LHCN-M2 (cell line): ENCODE results near the gene FZD8. TPM values are rescaled to one million over a fixed set of nuclear protein-coding genes. Genes with fewer than 3 reads are reported as not detected.

Experiments used
- DNase-seq: peaks from one replicate; pipeline ENCODE4 v3.0.0-alpha.2; 2012; ENCODE audit warnings: low read depth
- total RNA-seq: library from RNA; depleted of rRNA; stranded (reverse); fragments of >200 nt; gene quantifications from 2 replicates; pipeline ENCODE4 v1.2.3, GENCODE V29; 2014

FZD8 gene
- total RNA-seq, 1 experiment from 2014 or later: 4.2 TPM

DNA sequence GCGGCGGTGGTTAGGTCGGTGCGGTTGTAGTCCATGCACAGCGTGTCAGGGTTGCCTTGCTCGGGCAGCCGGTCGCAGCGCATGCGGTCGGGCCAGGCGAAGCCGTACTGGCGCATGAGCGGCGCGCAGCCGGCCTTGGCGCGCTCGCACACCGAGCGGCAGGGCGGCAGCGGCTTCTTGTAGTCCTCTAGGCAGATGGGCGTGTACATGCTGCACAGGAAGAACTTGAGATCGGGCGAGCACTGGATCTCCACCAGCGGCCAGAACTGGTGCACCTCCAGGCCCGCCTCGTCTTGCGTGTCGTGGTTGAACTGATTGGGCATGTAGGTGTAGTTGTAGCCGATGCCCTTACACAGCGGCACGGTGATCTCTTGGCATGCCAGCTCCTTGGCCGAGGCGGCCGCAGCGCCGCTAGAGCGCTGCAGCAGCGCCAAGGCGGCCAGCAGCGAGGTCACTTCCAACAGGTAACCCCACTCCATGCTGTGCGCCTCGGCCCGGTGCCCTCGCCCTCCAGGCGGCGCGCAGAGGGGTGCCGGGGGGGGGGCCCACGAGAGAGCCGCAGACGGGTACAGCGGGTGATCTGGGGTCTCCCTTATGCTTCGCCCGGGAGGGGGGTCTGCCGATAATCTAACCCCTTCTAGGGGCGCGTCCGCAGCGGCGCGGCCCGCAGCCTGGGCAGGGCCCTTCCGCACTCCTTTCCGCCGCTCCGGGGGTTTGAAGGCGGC, 983 bp downstream of the FZD8 start:
- peak; percentile 80 for DNase-seq

DNA sequence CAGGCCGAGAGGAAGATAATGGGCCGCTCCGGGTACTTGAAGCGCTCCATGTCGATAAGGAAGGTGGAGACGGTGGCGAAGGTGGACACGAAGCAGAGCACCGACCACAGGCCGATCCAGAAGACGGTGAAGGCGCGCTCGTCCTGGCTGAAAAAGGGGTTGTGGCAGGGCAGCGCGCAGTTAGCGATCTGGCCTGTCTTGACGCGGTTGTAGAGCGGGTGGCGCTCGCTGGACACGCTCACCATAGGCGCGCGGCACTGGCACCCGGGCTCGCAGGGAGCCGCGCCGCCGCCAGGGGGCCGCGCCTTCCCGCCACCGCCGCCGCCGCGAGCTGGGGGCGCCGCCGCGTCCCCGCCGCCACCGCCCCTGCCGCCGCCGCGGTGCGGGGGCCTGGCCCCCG, 1.6 kb downstream of the FZD8 start:
- peak; percentile 59 for DNase-seq

DNA sequence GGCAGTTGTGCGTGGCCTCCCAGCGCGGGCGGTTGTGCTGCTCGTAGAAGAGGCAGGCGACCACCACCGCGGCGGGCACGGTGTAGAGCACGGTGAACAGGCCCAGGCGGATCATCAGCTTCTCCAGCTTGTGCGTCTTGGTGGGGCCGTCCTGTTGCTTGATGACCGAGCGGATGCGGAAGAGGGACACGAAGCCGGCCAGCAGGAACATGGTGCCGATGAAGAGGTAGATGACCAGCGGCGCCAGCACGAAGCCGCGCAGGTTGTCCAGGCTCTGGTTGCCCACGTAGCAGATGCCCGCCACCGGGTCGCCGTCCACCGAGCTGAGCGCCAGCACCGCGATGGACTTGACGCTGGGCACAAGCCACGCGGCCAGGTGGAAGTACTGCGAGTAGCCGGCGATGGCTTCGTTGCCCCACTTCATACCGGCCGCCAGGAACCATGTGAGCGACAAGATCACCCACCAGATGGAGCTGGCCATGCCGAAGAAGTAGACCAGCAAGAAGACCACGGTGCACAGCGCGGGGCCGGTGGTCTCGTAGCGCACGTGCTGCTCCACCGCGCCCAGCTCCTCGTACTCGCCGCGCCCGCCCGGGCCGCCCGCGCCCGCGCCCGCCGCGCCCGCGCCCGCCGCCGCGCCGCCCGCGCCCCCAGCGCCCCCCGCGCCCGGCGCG, 2.2 kb downstream of the FZD8 start:
- no peak for DNase-seq

DNA sequence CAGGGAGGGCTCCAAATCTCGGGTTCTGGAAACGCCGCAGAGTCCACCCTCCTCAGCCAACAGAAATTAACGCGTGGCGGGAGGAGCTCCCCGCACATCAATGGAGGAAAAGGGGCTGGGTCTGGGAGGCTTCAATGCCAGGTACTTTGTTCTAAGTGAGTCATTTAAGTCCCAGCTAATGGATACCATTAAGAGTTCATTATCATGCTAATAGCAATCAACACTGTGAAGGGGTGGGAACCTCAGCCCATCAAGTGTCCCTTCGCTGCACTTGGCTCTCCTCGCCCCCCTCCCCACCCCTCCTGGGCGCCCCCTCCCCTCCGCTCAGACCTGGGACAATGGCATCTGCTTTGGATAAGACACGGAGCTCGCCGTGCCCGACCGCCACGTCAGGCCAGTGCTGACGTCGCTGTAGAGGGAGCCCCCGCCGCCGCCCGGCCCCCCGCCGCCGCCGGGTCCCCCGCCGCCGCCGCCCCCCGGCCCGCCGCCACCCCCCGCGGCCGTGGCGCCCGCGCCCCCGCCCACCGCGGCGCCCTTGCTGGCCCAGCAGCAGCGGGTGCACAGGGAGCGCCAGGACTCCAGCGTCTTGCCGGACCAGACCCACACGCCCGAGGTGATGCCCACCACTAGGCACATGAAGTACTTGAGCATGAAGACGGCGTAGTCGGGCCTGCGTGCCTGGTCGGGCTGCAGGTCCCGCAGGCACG, 2.9 kb downstream of the FZD8 start:
- no peak for DNase-seq

DNA sequence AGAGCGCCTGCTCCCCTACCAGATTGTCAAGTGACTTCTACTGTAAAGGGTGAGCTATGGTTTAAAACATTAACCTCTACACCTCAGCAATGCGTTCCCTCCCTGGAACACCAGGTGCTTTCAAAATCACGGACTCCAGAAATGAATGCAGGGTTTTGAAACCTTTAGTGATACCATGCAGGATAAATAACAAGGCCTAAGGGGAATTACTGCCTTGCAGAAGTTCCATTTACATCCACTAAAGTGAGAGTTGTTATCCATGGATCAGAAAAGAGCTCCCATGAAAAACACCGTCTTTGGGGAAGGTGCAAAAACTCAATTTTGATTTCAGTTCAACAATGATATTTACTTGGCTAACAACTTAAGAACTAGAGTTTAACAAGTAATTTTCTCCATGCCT, 4.0 kb downstream of the FZD8 start:
- DNase-seq: no peak

DNA sequence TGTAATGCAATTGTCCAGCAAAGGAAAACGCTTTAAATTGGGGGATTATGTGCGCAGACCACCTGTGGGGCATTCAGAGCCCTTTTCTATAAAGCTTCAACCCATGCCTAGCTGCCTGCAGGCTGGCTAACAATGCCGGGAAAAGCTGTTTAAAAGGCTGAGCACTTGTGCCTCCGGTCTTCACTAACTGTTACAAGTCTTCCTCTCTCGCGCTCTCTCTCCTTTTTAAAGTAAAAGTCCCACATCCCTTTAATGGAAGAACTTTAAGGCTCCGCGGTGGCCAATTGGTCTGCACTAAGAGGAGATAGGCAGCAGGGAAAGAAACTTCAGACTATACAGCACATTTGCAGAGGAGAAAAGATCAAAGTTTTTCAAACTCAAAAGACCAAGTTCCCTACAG, 4.6 kb downstream of the FZD8 start:
- no peak for DNase-seq

DNA sequence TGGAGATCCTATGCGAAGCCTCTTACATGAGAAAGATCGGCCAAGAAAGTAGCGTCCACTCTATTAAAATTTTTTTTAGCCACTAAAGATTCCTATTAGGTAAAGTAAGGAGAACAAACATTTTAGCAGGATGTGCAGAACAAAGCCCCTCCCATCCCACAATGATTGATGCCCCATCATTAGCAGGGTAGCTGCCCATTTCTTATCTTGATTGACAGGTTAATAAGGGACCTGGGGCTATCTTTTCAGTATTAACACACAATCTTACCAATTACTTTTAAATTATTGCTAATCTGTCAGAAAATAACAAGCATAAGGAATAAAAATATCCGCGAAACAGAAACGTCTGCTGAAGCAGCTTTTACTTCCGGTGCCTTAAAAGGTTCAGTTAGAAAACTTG, 5.1 kb downstream of the FZD8 start:
- DNase-seq: no peak

DNA sequence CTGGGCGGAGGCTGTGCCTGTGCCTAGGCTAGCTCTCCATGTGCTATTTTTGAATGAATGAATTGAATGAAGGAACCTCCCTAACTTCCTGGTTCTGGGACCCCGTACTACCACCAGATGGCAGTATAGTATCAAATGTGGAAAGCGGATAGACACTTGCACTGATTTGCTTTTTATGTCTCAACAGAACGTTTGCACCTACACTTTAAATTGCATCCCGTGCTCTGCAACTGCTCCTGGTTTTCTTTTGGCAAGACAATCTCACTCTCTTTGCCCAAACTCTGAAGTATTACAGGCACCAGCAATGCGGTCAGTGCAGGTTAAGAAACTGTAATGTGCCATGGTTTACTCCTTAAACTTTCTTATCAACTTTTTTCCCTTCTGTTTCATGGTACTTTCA, 6.5 kb downstream of the FZD8 start:
- DNase-seq: peak; percentile 67

DNA sequence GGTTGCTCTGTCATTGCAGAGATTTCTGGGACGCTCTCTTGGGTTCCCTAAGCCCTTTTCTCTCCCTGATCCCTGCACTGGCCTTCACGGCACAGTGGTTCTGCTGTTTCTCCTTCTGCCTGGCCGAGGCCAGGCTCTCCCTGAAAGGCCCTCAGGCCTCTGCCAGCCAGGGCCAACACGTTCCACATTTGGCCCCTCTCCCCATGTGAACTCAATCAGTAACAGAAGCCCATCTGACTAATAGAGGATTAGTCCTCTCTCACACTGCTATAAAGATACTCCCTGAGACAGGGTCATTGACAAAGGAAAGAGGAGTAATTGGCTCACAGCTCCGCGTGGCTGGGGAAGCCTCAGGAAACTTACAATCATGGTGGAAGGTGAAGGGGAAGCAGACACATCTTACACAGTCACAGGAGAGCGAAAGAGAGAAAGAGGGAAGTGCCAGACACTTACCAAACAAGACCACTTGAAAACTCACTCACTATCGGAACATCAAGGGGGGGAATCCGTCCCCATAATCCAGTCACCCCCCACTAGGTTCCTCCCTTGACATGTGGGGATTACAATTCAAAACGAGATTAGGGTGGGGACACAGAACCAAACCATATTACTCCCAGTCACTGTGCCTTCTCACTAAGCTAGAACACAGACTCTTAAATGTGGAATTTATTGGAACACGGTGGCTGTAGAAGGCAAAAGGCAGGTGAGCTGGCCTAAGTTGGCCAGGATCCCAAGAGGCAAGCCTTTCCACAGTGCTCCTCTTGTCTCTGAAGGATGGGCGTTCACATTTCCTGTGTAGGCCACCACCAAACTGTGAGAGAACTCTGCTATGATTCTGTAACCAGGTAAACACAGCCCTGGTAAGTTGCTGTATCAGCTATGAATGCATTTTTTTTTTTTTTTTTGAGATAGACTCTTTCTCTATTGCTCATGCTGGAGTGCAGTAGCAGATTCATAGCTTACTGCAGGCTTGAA, 8.8 kb downstream of the FZD8 start:
- DNase-seq: no peak

DNA sequence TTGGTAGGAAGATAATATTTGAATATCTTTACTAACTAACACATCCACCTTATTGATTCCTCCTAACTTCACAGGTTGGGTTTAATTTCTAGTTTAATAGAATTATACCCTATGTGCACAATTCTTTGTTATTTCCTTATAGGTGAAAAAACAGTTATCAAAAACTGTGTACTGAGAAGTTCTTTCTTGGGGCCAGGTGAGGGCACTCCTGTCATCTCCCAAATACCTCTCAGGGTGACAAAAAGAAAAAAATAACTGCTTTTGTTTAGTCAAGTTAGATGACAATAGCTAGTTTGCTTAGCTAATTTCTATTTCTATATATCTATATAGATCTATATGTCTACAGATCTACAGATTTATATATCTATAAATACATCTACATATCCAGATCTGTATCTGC, 10.1 kb downstream of the FZD8 start:
- no peak for DNase-seq

DNA sequence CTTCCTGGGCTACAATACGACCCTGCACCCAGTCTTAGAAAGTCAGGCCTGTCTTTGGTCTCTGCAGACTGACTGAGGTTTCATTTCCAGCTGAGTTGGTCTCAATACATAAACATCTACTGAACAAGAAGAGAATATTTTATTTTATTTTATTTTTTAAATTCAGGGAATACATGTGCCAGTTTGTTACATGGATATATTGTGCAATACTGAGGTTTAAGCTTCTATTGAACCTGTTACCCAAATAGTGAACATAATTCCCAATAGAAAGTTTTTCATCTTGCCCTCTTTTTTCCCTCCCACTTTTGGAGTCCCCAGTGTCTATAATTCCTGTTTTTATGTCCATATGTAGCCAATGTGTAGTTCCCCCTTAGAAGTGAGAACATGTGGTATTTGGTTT, 10.7 kb downstream of the FZD8 start:
- no peak for DNase-seq

DNA sequence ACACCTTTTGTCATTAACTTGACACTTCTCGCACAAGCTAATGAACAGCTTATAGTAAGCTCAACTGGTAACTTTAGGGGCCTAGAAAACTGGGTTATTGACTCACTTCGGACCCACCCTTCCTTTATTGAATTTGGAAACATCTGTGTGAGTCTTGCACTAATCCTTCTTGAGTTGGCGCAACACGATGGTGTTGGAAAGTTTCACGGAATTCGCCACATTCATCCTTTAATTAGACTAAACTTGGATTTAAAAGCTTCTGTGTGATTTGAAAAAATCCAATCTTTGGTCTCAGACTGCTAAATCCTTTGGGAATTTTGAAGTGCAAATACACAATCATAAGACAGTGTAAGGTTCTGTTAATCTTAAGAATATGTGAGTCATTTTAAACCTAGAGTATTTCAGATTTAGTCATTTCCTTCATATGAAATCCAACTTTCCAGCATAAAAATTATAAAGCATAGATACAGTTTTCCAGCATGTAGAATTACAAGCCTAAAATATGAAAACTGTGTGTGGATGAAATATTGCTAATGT, 15.1 kb downstream of the FZD8 start:
- DNase-seq: peak; percentile 64

DNA sequence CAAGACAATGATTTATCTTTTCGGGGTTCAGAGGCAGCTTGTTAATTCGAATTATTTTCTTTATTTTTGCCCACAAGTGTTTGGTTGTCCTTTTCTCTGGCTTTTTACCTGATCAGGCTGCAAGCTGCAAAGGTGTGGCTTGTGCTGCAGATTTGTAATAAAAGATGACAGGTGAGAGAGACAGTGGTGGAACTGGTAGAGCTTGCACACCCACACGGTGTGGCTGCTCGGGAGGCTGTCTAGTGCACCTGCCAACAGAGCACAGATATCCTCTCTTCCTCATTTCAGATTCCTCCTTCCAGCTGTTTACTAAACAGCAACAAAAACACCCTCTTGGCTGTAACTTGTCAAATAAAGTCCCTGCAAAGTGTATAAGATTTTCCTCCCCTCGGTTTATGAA, 27.8 kb downstream of the FZD8 start:
- no peak for DNase-seq

DNA sequence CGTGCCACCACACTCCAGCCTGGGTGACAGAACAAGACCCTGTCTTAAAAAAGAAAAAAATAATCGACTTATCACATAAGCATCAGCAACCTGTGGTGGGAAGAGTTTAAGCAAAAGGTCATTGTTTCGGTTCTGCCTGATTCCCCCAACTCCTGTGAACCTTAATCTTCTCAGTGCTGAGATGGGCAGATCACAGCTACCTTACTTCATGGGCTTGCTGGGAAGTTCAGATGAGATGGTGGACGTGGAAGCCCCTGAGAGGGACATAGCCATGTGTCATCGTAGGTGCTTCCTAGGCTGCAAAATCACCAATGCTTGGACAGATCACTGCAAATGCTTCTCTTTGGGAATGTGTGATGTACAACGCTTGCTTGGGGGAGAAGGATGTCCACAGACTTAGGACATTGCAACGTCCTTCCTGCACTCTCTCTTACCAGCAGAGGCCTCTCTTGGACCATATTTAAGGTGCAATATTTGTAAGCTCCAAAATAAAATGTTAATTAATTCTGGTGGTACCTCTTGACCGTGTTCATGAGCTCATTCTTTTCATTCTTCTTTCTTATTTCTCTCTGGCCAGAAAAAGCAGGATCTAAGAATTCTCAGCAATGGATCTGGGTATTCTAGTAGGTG, 28.4 kb downstream of the FZD8 start:
- peak; percentile 45 for DNase-seq

DNA sequence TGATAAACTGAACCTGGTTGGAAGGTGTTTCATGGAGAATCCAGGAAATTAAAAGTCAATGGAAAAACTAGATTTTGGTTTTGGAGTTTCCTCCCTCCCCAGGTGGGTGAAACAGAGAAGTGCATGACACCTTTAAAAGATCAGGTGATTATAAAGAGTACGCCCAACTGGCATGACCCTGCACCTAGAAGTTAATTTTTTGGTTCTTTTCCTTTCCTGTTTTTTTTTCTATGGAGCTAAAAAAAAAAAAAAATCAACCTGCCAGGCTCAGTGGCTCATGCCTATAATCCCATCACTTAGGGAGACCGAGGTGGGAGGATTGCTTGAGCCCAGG, 29.0 kb downstream of the FZD8 start:
- DNase-seq: no peak

DNA sequence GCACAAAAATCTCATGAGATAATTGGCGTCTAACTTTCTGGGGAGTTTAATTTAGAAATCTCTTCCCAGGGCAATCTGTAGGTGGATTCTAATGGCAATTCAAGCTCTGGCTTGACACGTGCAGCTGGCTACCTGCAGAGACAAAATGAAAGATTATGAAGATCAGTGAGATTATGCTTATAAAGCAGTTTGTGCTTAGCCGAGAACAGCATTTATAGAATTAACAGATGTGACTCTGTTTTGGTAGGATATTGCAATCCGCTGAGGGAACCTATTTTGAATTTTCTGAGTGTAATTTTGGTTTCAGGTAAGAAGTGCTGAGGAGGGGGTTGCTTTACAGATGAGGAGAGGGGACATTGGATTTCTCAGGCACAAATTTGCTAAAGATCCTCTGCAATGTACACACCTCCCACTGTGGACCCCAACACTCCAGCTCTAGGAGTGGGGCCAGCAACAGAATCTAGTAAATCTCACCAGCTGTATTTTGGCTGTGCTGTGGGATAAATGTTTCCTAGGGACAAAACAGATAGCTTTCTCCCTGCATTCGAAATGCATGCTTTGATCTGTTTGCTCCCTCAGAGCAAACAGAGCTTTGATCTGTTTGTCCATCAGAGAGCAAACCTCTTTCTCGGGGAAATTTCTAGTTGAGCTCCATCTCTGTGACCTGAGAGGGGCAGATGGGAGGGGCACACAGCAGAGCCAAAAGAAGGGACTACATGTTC, 29.6 kb downstream of the FZD8 start:
- DNase-seq: no peak

DNA sequence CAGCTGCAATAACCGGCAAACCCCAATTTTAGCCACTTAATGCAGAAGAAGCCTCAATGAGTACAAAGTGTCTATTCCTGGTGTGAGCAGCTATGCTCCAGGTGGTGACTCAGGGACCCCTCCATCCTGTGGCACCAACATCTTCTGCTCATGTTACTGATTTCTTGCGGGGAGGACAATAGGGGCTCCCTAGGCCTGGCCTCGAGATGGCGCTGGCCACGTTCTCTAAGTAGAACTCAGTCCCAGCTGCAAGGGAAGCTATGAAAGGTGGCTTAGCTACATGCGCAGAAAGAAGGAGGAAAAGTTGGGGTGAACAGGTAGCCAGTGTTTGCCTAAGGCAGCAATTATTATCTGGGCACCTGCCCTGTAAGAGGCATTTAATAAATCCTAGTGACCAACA, 30.3 kb downstream of the FZD8 start:
- no peak for DNase-seq

DNA sequence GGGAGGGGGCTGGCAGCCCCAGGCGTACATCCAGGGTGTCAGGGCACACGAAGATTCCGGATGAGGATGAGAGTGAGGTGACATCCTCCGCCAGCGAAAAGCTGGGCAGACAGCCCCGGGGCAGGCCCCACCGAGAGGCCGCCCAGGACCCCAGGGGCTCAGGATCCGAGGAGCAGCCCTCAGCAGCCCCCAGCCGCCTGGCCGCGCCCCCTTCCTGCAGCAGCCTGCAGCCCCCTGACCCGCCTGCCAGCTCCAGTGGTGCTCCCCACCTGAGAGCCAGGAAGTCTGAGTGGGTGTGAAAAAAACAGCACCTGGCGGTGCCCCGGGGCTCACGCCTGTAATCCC, 33.8 kb downstream of the FZD8 start:
- no peak for DNase-seq

DNA sequence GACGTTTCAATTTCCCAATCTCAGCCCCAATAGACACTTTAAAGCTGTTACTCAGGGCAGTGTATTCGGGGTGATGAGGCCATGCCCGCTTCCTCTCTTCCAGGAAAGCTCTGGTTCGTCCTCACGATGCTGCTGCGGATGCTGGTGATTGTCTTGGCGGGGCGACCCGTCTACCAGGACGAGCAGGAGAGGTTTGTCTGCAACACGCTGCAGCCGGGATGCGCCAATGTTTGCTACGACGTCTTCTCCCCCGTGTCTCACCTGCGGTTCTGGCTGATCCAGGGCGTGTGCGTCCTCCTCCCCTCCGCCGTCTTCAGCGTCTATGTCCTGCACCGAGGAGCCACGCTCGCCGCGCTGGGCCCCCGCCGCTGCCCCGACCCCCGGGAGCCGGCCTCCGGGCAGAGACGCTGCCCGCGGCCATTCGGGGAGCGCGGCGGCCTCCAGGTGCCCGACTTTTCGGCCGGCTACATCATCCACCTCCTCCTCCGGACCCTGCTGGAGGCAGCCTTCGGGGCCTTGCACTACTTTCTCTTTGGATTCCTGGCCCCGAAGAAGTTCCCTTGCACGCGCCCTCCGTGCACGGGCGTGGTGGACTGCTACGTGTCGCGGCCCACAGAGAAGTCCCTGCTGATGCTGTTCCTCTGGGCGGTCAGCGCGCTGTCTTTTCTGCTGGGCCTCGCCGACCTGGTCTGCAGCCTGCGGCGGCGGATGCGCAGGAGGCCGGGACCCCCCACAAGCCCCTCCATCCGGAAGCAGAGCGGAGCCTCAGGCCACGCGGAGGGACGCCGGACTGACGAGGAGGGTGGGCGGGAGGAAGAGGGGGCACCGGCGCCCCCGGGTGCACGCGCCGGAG, 34.4 kb downstream of the FZD8 start:
- DNase-seq: no peak

DNA sequence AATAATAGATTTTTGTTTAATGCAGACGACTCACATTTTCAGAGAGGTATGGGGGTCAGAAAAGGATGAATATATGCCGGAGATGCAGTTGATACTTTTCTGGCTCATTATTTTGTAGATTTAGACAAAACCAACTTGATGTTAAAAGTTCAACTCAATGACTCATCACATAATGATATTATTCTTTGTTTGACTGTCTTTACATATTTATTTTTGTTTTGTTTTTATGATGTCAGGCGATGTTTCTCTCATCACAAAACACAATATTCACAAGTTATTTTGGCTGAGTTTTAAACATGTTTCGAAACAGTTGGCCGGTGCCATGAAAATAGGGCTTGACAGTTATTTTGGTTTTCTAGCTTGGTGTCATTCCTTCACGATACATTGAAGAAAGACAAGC, 35.7 kb downstream of the FZD8 start:
- peak; percentile 64 for DNase-seq
